RCC 7860 (cell line): Measurements from ENCODE around the gene ANKRD24.
"Not testable (repeated sequence)": the region's sequence is repeated elsewhere in the genome, so short reads cannot be mapped to it uniquely, and the experiment has no call there.

Experiments
- DNase-seq: peaks from one replicate; pipeline ENCODE4 v3.0.0-alpha.2; 2015; ENCODE audit warnings: low spot score
- FAIRE-seq: peaks from 2 replicates; lab custom pipeline; 2012; peaks lifted over from hg19 to GRCh38; lab: Jason Lieb, UNC

The ANKRD24 gene

GRCh38 chr19:4173479-4174212 is 8.8 kb upstream of the ANKRD24 start:
- FAIRE-seq = no peak
- no peak for DNase-seq

DNA sequence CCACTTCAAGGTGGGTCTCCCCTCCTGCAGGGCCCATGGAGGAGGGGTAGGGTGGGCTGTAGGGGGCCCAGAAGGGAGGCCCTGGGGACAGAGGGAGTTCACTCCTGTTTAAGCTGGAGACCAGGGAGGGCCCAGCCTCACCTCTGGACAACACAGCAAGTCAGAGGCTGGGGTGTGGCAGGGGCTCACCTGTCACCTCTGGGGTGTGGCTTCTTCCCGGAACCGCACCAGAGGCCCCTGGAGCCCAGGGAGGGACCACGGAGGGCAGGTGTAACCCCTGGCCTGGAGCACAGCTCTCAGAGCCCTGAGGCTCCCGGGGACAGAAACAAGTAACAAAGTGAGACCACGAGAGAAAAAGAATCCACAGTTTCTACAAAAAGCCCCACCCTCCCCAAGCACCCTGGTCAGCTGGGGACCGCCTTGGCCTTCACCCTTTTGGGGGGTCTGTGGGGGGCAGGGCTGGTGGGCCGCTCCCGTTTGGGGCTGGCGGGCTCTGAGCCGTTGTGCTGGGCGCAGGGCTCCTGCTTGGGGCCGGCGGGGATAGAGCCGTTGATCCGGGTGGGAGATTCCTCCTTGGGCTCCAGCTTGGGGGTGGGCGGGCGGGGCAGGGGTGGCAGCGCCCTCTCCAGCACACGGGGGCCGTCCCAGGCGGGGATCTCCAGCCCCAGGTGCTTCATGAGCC is 8.1 kb upstream of the ANKRD24 start:
- FAIRE-seq = no peak
- no peak for DNase-seq

GRCh38 chr19:4174895-4175668 is 7.4 kb upstream of the ANKRD24 start:
- no peak for FAIRE-seq
- DNase-seq = no peak

GRCh38 chr19:4175669-4175931 is 6.9 kb upstream of the ANKRD24 start:
- FAIRE-seq = no peak
- DNase-seq = no peak

- DNase-seq = no peak
- FAIRE-seq = no peak
These were observed 5.3 kb upstream of the ANKRD24 start for GRCh38 chr19:4177146-4177545.

GRCh38 chr19:4178990-4179389 is 3.5 kb upstream of the ANKRD24 start:
- FAIRE-seq (no peak), DNase-seq (no peak)

- no peak for FAIRE-seq
- DNase-seq = no peak
These were observed 1.4 kb upstream of the ANKRD24 start for GRCh38 chr19:4181053-4181508.

GRCh38 chr19:4183967-4184717 is 1.7 kb downstream of the ANKRD24 start:
- no peak for FAIRE-seq
- no peak for DNase-seq

GRCh38 chr19:4184718-4185352 is 2.3 kb downstream of the ANKRD24 start:
- DNase-seq (no peak), FAIRE-seq (no peak)

DNA sequence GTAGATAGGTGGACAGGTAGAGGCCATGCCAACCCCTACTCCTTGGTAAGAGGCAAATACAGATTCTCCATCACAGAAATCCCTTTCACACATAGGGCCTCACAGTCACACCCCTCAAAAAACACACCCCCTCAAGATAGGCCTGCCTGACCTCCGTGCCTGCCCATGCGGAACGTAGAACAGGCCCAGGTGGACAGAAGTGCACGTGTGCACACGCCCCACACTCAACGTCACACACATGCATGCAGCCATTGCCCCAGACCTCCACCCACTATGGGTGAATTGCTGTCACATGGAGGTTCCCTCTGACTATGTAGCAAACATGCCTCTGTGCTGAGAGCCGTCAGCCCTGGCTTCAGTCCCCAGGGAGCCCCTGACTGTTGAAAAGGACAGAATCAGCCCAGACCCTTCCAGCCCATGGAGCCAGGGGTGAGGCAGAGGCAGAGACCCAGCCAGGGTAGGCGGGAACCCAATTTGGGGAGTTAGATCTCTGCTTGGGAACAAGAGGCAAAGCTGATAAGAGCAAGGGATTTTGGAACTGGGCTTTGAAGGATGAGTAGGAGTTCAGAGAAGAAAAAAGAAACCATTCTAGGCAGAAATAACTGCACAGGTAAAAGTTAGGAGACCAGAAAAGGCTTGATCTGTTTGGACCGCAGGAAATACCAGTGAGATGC is 3.1 kb downstream of the ANKRD24 start:
- no peak for DNase-seq
- no peak for FAIRE-seq

DNA sequence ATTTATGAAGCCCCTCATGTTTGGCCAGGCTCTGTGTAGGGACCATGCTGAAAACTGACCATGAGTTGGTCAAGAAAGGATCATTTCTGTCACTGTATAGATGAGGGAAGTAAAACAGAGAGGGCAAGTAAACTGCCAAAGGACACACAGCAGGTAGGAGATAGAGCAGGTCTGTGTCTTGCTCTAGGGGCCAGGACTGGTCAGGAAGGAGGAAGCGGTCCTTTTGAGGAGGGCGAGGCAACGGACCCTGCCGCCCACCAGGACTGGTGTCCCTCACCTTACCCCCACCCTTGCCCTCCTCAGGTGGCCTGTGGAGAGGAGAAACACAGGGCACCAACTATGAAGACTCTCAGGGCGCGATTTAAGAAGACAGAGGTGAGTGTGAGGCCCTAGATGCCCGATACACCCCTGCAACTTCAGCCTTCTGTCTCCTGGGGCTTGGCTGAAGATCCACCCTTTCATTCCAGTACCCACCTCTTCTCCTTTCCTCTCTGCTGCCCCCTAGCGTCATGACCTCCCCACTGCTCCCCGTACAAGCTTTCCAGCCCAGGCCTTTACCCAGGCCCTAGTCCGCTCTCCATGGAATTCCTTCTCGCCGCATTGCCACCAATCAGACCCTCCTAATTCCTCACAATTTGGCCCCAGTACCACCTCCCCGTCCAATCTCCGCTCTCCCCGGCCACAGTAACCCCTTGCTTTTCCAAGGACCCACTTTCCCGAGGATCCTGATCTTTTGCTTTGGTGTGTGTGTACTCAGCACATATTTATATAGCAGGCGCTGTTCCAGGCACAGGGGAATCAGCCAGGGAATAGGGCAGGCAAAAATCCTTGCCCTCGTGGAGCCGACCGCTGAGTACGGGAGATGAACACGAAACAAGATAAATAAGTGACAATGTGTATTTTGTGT is 3.9 kb downstream of the ANKRD24 start:
- no peak for FAIRE-seq
- peak; percentile 37 for DNase-seq

DNA sequence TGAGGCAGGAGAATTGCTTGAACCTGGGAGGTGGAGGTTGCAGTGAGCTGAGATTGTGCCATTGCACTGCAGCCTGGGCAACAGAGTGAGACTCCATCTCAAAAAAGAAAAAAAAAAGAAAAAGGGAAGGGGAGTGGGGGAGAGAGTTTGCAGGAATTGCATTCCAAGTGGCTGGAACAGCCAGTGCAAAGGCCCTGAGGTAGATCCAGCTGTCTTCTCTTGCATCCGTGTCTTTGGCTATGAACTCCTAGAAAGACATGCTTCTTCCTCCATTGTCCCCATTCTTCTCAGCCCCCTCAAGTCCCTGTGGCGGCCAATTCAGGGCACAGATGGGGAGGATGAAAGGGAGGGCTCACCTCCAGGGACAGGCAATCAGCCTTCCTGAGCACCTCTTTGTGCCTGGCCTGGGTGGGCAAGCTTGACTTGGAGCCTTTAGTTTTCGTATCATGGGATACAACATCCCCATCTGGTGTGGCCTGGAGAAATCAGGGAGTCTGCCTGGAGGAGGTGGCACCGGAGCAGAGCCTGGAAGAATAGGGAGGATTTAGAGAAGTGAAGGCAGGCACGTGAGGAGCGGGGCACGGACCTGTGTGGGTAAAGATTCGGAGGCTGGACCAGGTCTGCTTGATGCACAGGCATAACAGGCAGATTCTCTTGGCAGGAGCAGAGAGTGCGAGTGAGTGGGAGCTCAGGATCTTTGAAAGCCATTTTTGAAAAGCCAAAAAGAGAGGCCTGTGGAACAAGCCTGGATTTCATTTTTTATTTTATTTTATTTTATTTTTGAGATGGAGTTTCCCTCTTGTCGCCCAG is 5.0 kb downstream of the ANKRD24 start:
- FAIRE-seq (no peak), DNase-seq (no peak)

GRCh38 chr19:4189641-4190040 is 7.2 kb downstream of the ANKRD24 start:
- FAIRE-seq (no peak), DNase-seq (no peak)

DNA sequence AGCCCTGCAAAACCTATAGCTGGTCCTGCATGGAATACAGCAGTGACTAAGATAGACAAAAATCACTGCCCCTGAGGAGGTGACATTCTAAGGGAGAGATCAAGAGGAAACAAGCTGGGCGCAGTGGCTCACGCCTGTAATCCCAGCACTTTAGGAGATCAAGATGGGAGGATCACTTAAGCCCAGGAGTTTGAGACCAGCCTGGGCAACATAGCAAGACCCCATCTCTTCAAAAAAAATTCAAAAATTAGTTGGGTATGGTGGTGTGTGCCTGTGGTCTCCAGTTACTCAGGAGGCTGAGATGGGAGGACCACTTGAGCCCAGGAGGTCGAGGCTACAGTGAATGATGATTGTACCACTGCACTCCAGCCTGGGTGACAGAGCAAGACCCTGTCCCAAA is 10.0 kb downstream of the ANKRD24 start:
- DNase-seq, FAIRE-seq: not testable (repeated sequence)

DNA sequence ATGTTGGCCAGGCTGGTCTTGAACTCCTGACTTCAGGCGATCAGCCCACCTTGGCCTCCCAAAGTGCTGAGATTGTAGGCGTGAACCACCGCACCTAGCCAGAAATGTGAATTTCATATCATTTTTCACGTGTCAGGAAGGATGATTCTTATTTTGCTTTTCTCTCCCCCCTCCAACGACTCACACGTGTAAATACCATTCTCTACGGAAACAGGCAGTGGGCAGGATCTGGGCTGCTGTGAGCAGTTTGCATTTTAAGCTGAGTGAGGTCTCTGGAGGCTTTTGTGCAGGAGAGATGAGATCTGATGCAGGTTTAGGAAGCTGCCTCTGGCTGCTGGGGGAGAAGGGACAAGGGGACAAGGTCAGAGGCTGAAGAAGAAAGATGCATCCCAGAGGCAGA is 11.9 kb downstream of the ANKRD24 start:
- FAIRE-seq (no peak), DNase-seq (no peak)

DNA sequence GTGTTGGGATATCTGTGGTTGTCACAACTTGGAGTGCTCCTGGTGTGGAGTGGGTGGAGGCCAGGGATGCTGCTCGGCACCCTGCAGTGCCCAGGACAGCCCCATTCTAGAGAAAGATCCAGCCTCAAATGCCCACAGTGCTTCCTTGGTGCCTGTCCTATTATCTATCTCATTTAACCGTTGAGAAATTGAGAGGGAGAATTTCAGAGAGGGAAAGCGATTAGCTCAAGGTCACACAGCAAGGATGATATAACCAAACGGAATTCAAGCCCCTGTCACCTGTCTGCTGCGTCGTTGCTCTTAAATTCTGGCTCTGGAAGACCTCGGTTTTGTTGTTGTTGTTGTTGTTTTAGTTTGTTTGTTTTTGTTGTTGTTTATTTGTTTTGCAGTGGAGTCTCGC is 13.5 kb downstream of the ANKRD24 start:
- no peak for FAIRE-seq
- no peak for DNase-seq

GRCh38 chr19:4196587-4197148 is 14.2 kb downstream of the ANKRD24 start:
- FAIRE-seq = no peak

GRCh38 chr19:4197228-4197624 is 14.7 kb downstream of the ANKRD24 start:
- FAIRE-seq = no peak
- DNase-seq = no peak

More at GRCh38 chr19:4196587-4197148, 14.2 kb downstream of the ANKRD24 start:
- no peak for DNase-seq
